AG20443 (cell line): Measurements from ENCODE around the gene RAI1.

Source experiments
- DNase-seq: peaks from one replicate; pipeline ENCODE4 v3.0.0; 2012; ENCODE audit warnings: low spot score, mixed read lengths

The RAI1 gene

GRCh38 chr17:17847118-17847689 lies 165.9 kb downstream of the RAI1 start:
- DNase-seq = no peak

GRCh38 chr17:17847726-17848125 lies 166.5 kb downstream of the RAI1 start:
- DNase-seq = no peak

- no peak for DNase-seq
Measured at GRCh38 chr17:17848311-17849082, 167.2 kb downstream of the RAI1 start.

- peak; percentile 81 for DNase-seq
Measured at GRCh38 chr17:17849147-17849820, 168.0 kb downstream of the RAI1 start.

DNA sequence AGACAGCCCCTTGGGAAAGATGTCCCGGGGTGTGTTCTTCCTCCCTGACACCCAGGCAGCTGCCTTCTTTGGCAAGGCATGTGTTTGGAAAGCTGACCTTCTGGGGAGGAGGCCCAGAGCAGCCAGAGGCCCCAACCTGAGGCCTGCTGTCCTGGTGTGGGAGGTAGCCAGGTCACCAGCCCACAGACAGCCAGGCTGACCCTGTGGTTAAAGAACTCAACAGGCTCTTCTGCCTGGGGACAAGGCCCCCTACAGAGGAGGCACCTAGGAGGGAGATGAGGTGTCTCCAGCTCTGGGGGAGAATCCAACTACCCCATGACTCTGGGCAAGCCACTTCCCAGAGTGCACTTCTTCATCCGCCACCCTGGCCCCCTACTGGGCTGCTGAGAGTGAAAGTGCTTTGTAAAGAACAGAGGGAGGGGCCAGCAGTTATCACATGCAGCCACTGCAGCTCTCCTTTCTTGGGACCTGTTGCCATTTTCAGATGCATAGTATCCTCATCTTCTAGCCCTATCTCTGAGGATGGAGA lies 168.7 kb downstream of the RAI1 start:
- peak; percentile 48 for DNase-seq

DNA sequence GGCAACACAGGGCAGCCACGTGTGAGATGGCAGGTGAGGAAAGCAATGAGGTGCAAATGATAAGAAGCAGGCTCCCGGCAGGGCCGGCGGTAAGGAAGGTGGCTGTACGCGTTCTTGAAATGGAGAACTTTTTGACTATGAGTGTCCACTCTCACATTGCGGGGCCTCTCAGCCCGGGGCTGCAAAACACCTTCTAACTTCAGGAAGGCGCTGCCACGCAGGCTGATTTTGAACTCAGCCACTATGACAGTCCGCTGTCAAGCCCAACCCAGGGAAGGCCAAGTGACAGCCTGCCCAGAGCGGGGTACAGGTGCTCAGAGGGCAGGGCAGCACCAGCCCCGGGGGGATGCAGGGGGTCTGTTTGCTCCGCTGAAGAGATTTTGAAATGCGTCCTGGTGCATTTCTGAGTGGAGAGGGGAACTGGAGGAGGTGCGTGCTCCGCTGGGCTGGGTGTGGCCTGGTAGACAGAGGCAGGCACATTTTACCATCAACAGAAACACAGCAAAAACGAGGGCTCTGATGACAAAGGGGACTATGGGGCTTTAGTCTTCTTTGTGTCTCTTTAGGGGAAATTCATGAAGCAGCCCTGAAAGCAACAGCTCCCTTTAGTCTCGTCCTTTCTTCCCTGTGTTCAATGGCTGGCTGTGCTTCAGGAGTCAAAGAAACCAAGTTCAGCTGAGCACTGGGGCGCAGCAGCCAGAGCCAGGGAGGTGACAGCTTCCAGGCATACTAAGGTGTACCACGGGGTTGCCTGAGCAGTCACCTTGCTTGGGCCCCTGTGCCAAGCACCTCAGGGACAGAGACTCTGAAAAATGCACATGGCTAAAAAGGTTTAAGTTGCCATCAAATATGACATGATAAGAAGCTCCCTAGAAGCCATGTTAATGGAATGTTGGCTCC lies 170.1 kb downstream of the RAI1 start:
- DNase-seq = no peak

- no peak for DNase-seq
Measured at GRCh38 chr17:17852930-17853329, 171.7 kb downstream of the RAI1 start.

GRCh38 chr17:17853811-17854447 lies 172.7 kb downstream of the RAI1 start:
- no peak for DNase-seq

- no peak for DNase-seq
Measured at GRCh38 chr17:17855976-17856375, 174.7 kb downstream of the RAI1 start.

DNA sequence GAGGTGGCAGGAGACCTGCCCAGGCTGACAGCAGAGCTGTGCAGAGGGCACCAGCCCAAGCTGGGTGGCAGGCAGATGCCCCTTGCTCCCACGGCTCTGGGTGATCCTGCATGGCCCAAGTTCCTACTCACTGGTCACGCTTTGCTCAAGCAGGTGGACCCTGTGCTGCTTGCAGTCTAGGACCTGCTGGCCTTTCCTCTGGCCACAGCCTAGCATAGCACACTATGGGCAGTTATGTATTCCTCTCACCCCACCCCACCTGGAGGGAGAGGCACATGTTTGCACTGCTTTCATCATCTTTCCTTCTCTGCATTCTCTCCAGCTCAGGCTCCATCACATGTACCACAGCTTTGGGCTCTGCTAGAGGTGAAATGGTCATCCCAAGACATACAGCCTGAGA lies 175.1 kb downstream of the RAI1 start:
- no peak for DNase-seq

- no peak for DNase-seq
Measured at GRCh38 chr17:17857496-17857895, 176.2 kb downstream of the RAI1 start.

GRCh38 chr17:17859909-17860765 lies 178.9 kb downstream of the RAI1 start:
- DNase-seq = peak; percentile 89

DNA sequence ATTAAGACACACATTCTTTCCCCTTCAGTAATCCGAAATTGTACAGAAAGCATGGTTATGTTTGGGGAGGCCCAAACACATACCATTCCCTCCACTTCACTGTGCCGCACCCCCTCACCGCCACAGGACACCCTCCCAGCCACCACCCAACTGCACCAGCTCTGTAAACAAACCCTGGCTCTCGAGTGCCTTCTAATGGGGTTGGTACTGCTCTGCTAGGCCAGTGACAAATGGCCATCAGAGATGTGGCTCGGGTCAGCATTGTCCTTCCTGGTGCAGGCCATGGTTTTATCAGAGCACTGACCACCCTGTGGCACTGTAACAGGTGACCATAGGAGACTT lies 179.5 kb downstream of the RAI1 start:
- DNase-seq = peak; percentile 23
